Measurements from ENCODE around the gene BMPR1A.
"Not testable (repeated sequence)": the region's sequence is repeated elsewhere in the genome, so short reads cannot be mapped to it uniquely, and the experiment has no call there.

BMPR1A gene

DNA sequence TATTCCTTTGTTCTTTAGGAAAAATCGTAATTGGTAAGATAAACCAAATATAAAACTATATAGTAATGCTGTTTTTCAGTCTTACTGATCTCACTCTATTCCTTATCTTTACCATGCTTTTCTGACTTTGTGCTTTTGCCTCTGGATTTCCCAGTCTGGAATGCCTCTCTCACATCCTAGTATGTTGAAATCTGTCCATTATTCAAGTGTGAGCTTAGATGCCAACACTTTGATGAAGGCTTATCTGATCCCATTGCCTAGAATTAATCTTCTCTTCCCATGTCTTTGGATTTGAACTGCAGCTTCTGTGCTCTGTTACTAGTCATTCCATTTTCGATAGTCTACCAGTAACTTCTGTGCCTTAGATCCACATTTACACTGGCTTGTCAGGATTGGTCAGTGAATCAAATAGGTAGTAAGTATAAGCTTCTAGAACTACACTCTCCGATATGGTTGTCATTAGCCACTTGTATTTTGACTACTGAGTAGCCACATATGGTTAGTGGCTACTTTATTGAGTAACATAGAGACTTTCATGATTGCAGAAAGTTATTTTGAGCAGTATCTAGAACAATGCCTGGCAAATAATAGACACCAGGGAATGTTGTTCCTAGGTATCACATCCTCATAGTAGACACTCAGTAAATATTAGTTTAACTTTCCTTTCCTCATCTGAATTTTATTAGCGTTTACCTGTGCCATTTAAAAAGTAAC is 92.9 kb downstream of the BMPR1A start:
- no peak for DNase-seq (ENCODE audit: low spot score)

DNA sequence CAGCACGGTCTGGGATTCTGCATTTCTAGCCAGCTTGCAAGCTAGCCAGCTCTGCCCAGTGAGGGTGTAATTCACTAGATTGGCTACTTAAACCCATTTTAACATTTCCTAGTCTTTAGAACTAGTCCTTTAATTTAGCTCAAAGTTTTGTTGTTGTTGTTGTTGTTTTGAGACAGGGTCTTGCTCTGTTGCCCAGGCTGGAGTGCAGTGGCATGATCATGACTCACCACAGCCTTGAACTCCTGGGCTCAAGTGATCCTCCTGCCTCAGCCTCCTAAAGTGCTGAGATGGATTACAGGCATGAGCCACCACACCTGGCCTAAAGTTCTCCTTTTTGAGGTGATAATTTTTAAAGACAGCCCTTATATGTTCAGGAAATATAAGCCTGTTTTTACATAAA is 94.1 kb downstream of the BMPR1A start:
- DNase-seq (ENCODE audit: low spot score), result no peak

DNA sequence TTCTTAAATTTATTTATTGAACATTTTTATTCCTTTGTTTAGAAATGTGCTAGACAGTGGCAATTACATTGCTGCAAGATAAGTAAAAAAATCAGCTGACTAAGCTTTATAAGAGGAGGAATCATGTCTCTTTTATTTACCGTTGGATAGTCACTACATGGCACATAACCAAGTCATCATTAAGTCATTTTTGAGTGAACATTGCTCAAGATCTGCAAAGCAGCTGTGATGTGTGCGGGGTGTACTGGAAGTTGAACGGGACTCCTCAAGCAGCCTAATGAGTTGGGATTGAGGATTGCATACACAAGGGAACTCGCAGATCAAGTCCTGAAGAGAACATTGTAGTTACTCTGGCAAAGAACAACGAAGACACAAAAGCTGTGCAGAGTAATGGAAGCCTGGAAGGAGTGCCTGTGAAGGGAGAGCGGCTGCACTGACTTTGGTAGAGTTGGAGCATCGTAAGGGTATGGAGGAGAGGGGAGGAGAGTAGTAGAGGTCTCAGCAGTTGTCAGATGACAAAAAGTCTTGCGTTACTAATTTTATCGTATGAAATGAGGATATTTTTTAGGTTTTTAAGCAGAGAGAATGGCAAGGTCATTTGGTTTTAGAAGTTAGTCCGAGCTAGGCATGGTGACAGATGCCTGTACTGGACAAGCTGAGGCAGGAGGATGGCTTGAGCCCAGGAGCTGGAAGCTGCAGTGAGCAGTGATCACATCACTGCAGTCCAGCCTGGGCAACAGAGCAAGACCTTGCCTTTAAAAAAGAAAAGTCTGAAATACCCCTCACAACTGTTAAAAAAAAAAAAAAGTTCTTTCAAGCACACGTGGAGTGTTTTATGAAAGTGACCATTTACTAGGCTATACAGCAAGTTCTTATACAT is 95.1 kb downstream of the BMPR1A start:
- DNase-seq (ENCODE audit: low spot score), result no peak

DNA sequence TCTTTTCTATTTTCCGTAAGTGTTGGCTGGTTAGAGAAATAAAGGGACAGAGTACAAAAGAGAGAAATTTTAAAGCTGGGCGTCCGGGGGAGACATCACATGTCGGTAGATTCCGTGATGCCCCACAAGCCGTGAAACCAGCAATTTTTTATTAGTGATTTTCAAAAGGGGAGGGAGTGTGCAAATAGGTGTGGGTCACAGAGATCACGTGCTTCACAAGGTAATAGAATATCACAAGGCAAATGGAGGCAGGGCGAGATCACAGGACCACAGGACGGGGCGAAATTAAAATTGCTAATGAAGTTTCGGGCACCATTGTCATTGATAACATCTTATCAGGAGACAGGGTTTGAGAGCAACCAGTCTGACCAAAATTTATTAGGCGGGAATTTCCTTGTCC is 97.2 kb downstream of the BMPR1A start:
- DNase-seq (ENCODE audit: low spot score), result not testable (repeated sequence)

DNA sequence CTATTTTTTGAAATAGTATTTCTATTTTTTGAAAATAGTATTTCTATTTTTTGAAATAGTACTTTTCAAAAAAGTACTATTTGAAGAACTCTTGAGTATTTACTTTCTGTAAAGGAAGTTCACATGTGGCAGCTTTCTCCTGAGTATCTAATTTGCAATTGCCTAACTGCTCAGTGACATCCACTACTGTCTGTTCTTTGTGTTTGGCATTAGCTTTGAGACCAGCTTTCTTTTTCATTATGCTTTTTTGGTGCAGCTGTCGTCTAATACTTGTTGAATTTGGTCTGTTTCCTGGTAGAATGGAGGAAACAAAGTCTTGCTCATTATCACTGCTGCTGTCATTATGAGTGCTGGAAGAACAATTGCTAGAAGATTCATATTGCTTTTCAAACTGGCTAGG is 99.1 kb downstream of the BMPR1A start:
- no peak for DNase-seq (ENCODE audit: low spot score)

DNA sequence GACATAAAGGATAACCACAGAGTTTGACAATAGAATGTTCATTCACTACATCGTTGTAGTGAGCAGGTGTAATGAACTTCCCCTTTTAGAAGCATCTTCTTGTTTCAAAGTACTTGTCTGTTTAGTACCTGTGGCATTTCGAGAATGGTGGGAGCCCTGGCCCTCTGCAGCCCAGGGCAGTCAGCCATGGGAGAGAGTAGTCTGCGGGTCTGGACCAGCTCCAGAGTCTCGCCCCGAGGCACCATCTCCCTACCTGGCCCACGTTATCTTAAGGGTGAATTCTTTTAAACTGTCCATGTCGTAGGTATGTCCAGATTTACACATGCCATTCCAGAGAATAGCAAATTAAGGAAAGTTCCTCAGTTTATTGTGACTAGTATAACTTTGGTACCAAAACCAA is 99.7 kb downstream of the BMPR1A start:
- no peak for DNase-seq (ENCODE audit: low spot score)

DNA sequence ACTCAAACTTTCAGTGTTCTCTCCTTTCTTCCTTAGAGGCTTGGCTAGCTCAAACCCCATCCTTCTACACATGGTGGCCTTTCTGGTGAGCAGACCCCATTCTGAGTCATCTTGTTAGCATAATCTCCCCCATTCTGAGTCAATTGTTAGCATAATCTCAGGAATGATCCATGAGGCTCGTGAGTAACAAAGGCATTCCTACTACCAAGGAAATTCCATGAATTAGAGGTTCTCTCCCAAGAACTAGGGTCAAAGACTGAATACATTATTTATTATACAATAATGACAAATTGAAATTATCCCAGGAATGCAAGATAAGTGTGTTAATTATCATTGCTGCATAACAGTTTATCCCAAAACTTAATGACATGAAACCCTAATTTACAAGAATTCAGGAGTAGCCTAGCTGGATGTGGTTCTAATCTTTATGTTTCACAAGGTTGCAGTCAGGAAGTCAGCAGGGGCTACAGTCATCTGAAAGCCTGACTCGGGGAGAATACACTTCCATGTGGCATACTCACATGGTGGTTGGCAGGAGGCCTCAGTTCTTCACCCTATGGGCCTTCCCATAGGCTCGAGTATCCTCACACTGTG is 100.8 kb downstream of the BMPR1A start:
- DNase-seq (ENCODE audit: low spot score), result no peak

DNA sequence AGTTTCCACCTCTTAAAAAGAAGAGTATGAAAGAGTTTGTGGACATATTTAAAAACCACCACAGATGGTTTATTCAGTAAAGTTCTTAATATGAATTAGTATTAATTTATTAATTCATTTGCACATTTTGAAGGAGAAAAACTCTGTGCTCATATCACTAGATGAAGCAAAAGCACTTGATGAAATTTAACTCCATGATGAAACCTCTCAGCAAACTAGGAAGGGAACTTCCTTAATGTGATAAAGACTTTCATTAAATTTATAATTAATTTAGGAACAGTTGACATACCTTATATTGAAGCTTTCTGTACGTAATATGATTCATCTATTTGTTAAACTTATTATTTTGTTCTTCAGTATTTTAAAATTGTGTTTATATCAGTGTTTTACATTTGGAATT is 101.6 kb downstream of the BMPR1A start:
- no peak for DNase-seq (ENCODE audit: low spot score)

DNA sequence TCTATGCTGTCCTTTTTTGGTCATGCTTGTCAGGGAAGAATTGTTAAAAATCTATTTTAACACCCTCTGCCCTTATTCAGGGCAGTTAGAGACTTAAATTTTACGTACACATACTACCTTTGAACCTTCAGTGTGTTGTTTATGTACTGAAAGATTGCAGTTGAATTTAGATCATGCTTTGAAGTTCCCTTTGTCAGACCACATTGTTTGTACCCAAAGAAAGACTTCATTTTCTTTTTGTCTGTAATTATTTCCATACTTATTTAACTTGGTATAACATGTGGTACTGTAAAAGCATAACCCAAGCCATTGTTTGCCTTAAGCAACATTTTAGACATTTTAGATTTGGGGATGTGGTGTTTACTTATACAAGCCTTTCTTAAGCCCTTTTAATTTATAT is 104.9 kb downstream of the BMPR1A start:
- DNase-seq (ENCODE audit: low spot score), result no peak

DNA sequence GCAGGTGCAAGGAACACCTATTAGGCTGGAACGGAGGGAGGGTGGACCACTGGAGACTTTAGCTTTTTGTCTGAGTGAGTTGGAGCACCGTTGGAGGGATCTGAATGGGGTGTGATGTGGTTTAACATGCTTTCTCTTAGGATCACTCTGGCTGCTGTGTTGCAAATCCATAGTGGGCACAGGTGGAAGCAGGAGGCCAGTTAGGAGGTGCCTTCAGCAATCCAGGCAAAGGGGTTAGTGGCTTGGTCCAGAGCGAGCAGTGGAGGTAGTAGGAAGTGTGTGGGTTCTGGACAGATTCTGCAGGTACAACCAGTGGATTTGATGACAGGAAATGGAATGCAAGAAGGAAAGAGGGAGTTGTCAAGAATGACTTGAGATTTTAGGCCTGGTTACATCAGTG is 106.0 kb downstream of the BMPR1A start:
- no peak for DNase-seq (ENCODE audit: low spot score)

DNA sequence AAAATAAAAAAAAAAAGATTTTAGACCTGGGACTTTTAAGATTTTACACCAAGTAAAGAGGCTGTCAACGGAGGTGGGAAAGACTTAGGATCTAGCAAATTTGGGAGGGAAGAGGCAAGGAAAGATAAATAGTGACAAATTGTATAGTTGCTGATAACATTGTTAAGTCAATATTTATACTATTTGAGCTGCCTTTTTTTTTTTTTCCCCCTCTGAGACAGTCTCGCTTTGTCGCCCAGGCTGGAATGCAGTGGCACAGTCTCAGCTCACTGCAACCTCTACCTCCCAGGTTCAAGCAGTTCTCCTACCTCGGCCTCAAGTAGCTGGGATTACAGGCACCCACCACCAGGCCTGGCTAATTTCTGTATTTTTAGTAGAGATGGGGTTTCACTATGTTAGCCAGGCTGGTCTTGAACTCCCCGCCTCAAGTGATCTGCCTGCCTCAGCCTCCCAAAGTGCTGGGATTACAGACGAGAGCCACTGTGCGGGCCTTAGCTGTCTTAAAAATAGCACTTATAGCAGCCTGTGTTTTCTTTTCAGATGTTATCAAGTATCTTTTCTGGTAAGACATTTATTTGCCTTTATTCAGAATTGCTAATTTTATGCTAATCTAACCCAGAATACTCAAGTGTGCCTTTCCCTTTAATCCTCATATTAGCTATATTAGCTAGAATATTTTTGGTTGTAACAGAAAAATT is 106.5 kb downstream of the BMPR1A start:
- no peak for DNase-seq (ENCODE audit: low spot score)

DNA sequence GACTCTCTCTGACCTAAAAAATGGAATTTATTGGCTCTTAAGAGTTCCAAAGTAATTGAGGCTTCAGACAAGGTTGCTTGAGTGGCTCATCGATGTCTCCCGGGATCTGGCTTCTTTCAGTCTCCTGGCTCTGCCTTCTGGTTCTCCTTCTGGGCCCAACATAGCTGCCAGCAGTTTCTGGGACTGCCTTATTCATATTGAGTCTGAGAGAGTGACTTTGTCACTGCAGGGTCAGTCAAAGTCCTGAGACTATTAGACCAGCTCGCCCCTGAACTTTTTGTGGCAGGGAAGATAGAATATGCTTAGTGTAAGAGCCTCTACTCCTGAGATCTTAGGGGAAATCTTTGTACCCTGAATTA is 107.0 kb downstream of the BMPR1A start:
- DNase-seq (ENCODE audit: low spot score), result no peak

DNA sequence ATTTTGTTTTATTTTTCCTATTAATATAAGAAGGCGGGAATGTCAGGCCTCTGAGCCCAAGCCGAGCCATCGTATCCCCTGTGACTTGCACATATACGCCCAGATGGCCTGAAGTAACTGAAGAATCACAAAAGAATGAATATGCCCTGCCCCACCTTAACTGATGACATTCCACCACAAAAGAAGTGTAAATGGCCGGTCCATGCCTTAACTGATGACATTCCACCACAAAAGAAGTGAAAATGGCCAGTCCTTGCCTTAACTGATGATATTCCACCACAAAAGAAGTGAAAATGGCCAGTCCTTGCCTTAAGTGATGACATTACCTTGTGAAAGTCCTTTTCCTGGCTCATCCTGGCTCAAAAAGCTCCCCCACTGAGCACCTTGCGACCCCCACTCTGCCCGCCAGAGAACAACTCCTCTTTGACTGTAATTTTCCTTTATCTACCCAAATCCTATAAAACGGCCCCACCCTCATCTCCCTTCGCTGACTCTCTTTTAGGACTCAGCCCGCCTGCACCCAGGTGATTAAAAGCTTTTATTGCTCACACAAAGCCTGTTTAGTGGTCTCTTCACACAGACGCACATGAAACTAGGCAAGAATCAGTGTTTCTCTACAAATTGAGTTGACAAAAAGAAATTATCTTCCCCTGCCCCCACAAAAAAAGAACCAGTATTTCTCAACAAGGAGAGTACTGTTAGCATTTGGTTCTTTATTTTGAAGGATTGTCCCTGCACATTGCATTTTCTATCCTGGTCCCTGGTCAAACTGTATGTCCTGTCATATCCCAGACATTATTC is 108.8 kb downstream of the BMPR1A start:
- DNase-seq (ENCODE audit: low spot score), result not testable (repeated sequence)

DNA sequence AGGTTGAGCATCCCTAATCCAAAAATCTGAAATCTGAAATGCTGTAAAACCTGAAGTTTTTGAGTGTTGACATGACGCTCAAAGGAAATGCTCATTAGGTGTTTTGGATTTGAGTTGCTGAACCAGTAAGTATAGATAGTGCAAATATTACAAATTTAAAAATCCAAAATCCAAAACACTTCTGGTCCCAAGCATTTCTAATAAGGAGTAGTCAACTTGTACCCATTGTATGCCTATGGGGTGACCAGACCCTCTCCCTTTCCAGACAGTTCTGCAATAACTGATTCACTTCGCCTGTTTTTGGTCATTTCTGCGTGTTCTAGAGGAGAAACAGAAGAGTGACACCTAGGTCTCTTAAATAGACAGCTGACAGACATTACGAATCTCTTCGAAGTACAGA is 110.7 kb downstream of the BMPR1A start:
- DNase-seq (ENCODE audit: low spot score), result no peak

DNA sequence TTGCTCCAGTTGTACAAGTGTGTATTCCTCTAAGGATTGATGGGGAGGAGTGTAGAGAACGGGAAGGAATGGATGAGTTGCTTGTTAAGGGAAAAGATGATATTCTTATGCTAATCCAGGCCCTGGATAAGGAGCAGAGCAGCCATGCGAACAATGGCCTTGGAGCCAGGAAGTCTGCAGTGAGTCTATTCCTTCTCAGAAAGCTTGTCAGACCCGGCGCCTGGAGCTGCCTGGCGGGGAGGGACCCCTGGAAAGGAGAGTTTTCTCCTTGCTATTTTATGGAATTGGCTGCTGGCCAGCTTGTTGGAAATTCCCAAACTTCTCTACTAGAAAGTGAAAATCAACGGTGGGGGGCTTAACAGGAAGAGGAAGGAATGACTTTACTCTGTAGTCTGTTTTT is 111.9 kb downstream of the BMPR1A start:
- peak; percentile 71 for DNase-seq (ENCODE audit: low spot score)

DNA sequence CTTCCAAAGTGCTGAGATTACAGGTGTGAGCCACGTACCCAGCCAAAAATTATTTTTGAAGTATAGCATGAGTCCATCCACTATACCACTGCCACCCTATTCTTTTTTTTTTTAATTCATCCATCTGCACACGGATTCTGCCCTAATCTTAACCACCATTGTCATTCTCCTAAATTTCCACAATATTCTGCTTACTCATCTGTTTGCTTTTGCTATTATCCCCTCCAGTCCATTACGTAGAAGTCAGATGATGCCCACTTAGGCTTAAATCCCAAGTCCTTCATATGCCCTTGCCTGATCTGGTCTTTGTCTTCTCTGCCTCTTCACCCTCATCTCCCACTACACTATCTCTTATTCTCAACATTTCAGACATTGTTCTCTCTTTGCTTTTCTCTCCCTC is 114.3 kb downstream of the BMPR1A start:
- no peak for DNase-seq (ENCODE audit: low spot score)

DNA sequence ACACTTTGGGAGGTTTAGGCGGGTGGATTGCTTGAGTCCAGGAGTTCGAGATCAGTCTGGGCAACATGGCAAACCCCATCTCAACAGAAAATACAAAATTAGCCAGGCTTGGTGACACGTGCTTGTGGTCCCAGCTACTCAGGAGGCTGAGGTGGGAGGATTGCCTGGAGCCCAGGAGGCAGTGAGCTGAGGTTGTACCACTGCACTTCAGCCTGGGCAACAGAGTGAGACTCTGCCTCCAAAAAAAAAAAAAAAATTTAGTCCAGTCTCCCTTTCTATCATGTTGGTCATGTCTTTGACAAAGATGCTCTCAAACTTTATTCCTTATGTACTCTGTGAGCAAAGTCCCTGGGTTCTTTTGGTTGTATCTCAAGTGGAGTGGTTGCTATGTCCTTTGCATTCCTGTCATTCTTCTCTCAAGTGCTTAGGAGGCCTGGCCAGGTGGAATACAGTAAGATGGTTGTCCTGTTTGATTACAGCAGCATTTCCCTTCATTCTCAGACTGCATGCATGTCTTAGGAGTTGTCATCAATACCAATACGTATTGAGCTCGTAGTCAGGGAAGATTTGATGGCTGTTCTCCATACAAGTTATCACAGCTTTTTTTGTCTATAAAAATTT is 115.3 kb downstream of the BMPR1A start:
- DNase-seq (ENCODE audit: low spot score), result no peak

DNA sequence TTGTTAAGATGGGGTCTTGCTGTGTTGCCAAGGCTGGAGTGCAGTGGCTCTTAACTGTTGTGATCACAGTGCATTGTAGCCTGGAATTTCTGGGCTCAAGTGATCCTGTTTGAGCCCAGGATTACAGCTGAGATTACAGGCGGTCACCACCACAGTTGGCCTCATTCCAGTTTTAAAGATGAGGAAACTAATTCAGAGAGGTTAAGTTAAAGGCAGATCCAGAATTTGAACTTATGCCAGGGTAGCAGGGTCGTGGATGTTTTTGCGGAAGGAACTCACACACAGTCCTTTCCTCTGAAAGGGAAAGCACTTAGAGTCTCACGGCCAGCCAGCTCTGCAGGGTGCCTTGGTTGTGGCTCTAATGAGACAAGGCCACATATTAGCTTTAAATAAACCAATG is 116.3 kb downstream of the BMPR1A start:
- no peak for DNase-seq (ENCODE audit: low spot score)

DNA sequence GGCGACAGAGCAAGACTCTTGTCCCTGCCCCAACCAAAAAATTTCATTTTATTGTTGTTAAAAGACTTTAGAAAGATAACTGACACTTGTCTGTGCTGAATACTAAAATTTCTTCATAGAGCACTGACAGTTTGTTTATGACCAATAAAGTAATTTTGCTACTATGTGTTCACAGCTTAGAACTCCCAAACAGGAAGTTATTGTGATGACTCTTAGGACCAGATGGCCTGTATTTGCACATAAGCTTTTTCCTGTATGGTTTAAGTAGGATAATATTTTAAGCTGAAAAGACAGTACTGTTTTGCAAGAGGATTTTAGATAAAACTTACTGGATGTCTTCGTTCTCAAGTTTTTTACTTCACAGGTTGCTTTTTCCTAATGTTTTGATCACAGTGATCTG is 120.3 kb downstream of the BMPR1A start:
- no peak for DNase-seq (ENCODE audit: low spot score)

DNA sequence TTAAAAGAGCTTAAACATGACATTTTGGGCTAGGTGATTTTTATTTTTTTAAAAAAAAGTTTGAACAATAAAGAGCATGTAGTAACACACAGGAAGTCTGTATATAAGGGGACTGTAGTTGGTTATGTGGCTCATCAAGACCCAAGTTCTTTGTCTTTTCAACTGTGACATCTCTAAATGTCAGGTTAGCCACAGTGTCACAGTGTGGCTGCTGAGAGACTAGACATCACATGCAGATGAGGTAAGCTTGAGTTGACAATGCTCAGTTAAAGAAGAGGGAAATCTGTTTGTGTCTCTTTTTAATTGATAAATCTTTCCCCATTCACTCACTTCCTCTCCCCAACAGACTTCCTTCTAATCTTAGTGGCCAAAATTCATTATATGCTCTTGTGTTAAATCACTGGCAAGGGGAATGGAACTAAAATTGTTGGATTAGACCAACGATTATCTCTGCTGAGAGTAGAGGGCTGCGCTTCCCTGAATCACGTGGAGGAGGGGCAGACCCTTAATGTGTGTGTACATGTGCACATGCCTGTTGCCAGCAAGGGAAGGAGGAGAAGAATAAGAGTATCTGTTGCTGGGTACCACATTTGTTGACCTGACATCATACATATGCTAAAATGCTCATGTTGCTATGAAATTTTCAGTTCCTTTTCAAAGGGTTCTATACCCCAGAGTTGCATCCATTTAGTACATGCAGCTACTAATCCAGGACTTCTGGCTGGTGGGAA is 122.7 kb downstream of the BMPR1A start:
- no peak for DNase-seq (ENCODE audit: low spot score)

DNA sequence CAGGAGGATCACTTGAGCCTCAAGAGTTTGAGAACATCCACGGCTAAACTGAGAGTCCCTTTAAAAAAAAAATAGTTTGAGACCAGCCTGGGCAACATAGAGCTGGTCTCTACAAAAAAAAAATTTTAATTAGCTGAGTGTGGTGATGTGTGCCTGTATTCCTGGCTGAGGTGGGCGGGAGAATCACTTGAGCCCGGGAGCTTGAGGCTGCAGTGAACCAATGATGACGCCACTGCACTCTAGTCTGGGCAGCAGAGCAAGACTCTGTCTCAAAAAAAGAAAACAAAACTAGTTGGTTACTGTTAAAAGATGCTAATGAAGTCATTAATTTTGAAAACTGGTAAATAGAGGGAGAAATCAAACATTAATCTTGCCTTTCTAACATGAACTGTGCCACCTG is 124.6 kb downstream of the BMPR1A start:
- DNase-seq (ENCODE audit: low spot score), result no peak

Data from ecto neural progenitor cell (in vitro differentiated cells).